ENCODE measurements around the gene BHLHE40.

Gene BHLHE40

DNA sequence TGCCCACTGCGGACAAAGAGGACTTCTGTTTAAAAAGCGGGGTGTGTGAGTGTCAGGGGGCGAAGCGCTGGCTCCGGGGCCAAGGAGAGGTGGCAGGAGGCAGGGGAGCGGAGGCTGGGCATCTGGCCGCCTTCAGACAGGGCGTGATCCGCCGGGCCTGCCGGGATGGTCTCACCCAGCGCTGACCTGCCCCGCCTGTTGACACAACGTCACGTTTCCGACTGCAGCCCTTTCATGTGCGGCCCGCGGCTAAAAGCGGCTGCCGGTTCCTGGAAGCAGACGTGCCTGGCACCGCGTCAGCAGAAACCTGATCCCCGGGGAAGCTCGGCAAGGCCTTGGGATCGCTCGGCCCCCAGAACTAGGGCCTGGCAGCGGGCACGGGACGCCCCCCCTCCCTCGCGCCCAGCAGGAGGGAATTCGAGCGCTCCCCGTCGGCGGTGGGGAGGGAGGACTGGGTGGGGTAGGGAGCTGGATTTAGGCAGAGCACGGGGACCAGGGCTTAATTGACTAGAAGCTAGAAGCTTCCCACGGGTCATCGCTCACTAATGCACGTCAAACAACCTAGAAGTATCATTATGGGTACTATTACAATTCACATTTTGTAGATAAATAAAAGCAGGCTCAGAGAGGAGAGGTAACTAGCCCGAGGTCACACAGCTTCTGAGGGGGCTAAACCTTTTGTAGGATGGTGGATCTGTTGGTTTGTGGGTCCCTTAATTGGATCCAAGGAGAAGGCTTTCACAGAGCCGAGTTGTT, 7.7 kb downstream of the BHLHE40 start (continued):
- TF ChIP-seq GLI2 (tag by site-specific recombination; IDR thresholded peaks at IDR 0.05; ENCODE audit: borderline replicate concordance, low read depth) (peak; percentile 8; the same call in 1 of the 2 replicates), ZNF16 (tag by site-specific recombination; IDR thresholded peaks at IDR 0.05; ENCODE audit: low read depth) (no peak), ZNF354C (tag by site-specific recombination; IDR thresholded peaks at IDR 0.05; ENCODE audit: borderline replicate concordance, low read depth) (no peak), ZNF132 (tag by site-specific recombination; IDR thresholded peaks at IDR 0.05; ENCODE audit: borderline replicate concordance) (no peak), ZSCAN4 (tag by site-specific recombination; IDR thresholded peaks at IDR 0.05) (peak; percentile 63), SP3 (tag by site-specific recombination; IDR thresholded peaks at IDR 0.05) (peak; percentile 73), ZNF266 (tag by site-specific recombination; IDR thresholded peaks at IDR 0.05; ENCODE audit: low read depth) (no peak), ZBTB10 (tag by site-specific recombination; IDR thresholded peaks at IDR 0.05) (peak; percentile 81), ZNF510 (tag by site-specific recombination; IDR thresholded peaks at IDR 0.05; ENCODE audit: insufficient replicate concordance) (no peak), ZNF548 (tag by site-specific recombination; IDR thresholded peaks at IDR 0.05) (no peak), REPIN1 (tag by site-specific recombination; IDR thresholded peaks at IDR 0.05; ENCODE audit: low read depth) (peak; percentile 89), ZNF670 (tag by site-specific recombination; IDR thresholded peaks at IDR 0.05; ENCODE audit: low read depth) (no peak), ZNF561 (tag by site-specific recombination; IDR thresholded peaks at IDR 0.05; ENCODE audit: borderline replicate concordance) (peak; percentile 83; the same call in 1 of the 2 replicates), ZNF549 (tag by site-specific recombination; IDR thresholded peaks at IDR 0.05) (no peak), PRDM1 (tag by site-specific recombination; IDR thresholded peaks at IDR 0.05) (no peak), WT1 (tag by site-specific recombination; IDR thresholded peaks at IDR 0.05) (peak; percentile 97), SALL2 (tag by site-specific recombination; IDR thresholded peaks at IDR 0.05; ENCODE audit: borderline replicate concordance) (no peak), EGR2 (tag by site-specific recombination; IDR thresholded peaks at IDR 0.05; ENCODE audit: low read depth) (peak; percentile 89), ZNF350 (tag by site-specific recombination; IDR thresholded peaks at IDR 0.05) (no peak), ZNF558 (tag by site-specific recombination; IDR thresholded peaks at IDR 0.05) (no peak), ZNF362 (tag by site-specific recombination; IDR thresholded peaks at IDR 0.05) (no peak)
- TF ChIP-seq, protein P1, sequence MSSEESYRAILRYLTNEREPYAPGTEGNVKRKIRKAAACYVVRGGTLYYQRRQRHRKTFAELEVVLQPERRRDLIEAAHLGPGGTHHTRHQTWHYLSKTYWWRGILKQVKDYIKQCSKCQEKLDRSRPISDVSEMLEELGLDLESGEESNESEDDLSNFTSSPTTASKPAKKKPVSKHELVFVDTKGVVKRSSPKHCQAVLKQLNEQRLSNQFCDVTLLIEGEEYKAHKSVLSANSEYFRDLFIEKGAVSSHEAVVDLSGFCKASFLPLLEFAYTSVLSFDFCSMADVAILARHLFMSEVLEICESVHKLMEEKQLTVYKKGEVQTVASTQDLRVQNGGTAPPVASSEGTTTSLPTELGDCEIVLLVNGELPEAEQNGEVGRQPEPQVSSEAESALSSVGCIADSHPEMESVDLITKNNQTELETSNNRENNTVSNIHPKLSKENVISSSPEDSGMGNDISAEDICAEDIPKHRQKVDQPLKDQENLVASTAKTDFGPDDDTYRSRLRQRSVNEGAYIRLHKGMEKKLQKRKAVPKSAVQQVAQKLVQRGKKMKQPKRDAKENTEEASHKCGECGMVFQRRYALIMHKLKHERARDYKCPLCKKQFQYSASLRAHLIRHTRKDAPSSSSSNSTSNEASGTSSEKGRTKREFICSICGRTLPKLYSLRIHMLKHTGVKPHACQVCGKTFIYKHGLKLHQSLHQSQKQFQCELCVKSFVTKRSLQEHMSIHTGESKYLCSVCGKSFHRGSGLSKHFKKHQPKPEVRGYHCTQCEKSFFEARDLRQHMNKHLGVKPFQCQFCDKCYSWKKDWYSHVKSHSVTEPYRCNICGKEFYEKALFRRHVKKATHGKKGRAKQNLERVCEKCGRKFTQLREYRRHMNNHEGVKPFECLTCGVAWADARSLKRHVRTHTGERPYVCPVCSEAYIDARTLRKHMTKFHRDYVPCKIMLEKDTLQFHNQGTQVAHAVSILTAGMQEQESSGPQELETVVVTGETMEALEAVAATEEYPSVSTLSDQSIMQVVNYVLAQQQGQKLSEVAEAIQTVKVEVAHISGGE (tag by site-specific recombination; conservative IDR thresholded peaks at IDR 0.05; ENCODE audit: low read depth): peak; percentile 31; the same call in 1 of the 2 replicates
- TF ChIP-seq, protein P2, sequence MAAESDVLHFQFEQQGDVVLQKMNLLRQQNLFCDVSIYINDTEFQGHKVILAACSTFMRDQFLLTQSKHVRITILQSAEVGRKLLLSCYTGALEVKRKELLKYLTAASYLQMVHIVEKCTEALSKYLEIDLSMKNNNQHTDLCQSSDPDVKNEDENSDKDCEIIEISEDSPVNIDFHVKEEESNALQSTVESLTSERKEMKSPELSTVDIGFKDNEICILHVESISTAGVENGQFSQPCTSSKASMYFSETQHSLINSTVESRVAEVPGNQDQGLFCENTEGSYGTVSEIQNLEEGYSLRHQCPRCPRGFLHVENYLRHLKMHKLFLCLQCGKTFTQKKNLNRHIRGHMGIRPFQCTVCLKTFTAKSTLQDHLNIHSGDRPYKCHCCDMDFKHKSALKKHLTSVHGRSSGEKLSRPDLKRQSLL (tag by site-specific recombination; IDR thresholded peaks at IDR 0.05): no peak
- TF ChIP-seq, protein P3, sequence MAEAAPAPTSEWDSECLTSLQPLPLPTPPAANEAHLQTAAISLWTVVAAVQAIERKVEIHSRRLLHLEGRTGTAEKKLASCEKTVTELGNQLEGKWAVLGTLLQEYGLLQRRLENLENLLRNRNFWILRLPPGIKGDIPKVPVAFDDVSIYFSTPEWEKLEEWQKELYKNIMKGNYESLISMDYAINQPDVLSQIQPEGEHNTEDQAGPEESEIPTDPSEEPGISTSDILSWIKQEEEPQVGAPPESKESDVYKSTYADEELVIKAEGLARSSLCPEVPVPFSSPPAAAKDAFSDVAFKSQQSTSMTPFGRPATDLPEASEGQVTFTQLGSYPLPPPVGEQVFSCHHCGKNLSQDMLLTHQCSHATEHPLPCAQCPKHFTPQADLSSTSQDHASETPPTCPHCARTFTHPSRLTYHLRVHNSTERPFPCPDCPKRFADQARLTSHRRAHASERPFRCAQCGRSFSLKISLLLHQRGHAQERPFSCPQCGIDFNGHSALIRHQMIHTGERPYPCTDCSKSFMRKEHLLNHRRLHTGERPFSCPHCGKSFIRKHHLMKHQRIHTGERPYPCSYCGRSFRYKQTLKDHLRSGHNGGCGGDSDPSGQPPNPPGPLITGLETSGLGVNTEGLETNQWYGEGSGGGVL (tag by site-specific recombination; IDR thresholded peaks at IDR 0.05): peak; percentile 84

Measured in HEK293 (cell line).